Keratinocyte (primary cell): Measurements from ENCODE around the gene COL21A1. TPM values are rescaled to one million over a fixed set of nuclear protein-coding genes. Genes with fewer than 3 reads are reported as not detected.

ENCODE experiments used
- DNase-seq: peaks from one replicate; pipeline ENCODE4 v3.0.0-alpha.2; 2011; ENCODE audit warnings: low read depth, missing footprints, low spot score
- FAIRE-seq: peaks from 2 replicates; lab custom pipeline; 2011; peaks lifted over from hg19 to GRCh38; lab: Jason Lieb, UNC
- H2AFZ ChIP-seq: 2 replicates; pipeline ENCODE4 v1.6.0; 2012; ENCODE audit warnings: low read length, control low read depth, inconsistent platforms; ENCODE audit not compliant: control insufficient read depth
- H3K27ac ChIP-seq: 2 replicates; pipeline ENCODE4 v1.5.1; 2011; ENCODE audit warnings: low read length; ENCODE audit not compliant: control insufficient read depth, insufficient read depth
- H3K27me3 ChIP-seq: 3 replicates; pipeline ENCODE4 v1.6.0; 2011; ENCODE audit warnings: low read length; ENCODE audit not compliant: control insufficient read depth, insufficient read depth; ENCODE audit errors: extremely low read depth
- H3K36me3 ChIP-seq, 2 experiments: 2 replicates in 1 of 2; 3 replicates in 1 of 2; pipeline ENCODE4 v1.5.1; 2011; ENCODE audit warnings: low read length in 2 of 2, mild to moderate bottlenecking in 1 of 2; ENCODE audit not compliant: control insufficient read depth in 2 of 2, insufficient read depth in 2 of 2; ENCODE audit errors: extremely low read depth in 1 of 2
- H3K4me1 ChIP-seq: 3 replicates; pipeline ENCODE4 v1.5.1; 2011; ENCODE audit warnings: low read length; ENCODE audit not compliant: control insufficient read depth, insufficient read depth; ENCODE audit errors: extremely low read depth
- H3K4me2 ChIP-seq: 3 replicates; pipeline ENCODE4 v1.6.0; 2011; ENCODE audit warnings: low read depth, low read length; ENCODE audit not compliant: control insufficient read depth, insufficient read depth; ENCODE audit errors: extremely low read depth
- H3K4me3 ChIP-seq, 3 experiments: fragments of 200-600 bp in 1 of 3; sonication (generic) in 1 of 3; 2 replicates in 2 of 3; 3 replicates in 1 of 3; pipeline ENCODE4 v1.5.1; 2011 to 2016; ENCODE audit warnings: low read length in 3 of 3, mild to moderate bottlenecking in 3 of 3, control low read depth in 2 of 3, inconsistent platforms in 1 of 3, low read depth in 1 of 3, mixed read lengths in 1 of 3, mixed run types in 1 of 3, moderate library complexity in 1 of 3; ENCODE audit not compliant: control insufficient read depth in 2 of 3, insufficient read depth in 2 of 3; ENCODE audit errors: extremely low read depth in 1 of 3
- H3K79me2 ChIP-seq: 2 replicates; pipeline ENCODE4 v1.6.0; 2012; ENCODE audit warnings: low read length; ENCODE audit not compliant: control insufficient read depth, insufficient read depth
- H3K9ac ChIP-seq: 3 replicates; pipeline ENCODE4 v1.6.0; 2011; ENCODE audit warnings: low read length; ENCODE audit not compliant: control insufficient read depth, insufficient read depth; ENCODE audit errors: extremely low read depth
- H3K9me1 ChIP-seq: 3 replicates; pipeline ENCODE4 v1.6.0; 2011; ENCODE audit warnings: low read length; ENCODE audit not compliant: control insufficient read depth, insufficient read depth; ENCODE audit errors: extremely low read depth
- H3K9me3 ChIP-seq: 2 replicates; pipeline ENCODE4 v1.5.1; 2012; ENCODE audit warnings: low read depth, low read length; ENCODE audit not compliant: control insufficient read depth
- H4K20me1 ChIP-seq: 3 replicates; pipeline ENCODE4 v1.6.0; 2011; ENCODE audit warnings: low read length; ENCODE audit not compliant: control insufficient read depth, insufficient read depth; ENCODE audit errors: extremely low read depth
- CTCF ChIP-seq, 3 experiments: IDR thresholded peaks in 1 of 3; conservative IDR thresholded peaks in 1 of 3; optimal IDR thresholded peaks in 1 of 3; 2 replicates in 2 of 3; 3 replicates in 1 of 3; pipeline versions ENCODE3 to v1.5.1; 2011; ENCODE audit warnings: low read length in 3 of 3, mild to moderate bottlenecking in 3 of 3, moderate library complexity in 2 of 3, control low read depth in 1 of 3, inconsistent platforms in 1 of 3; ENCODE audit not compliant: insufficient read depth in 2 of 3; ENCODE audit errors: extremely low read depth in 1 of 3
- EZH2 ChIP-seq: IDR thresholded peaks from one replicate; pipeline ENCODE4 v1.6.1; 2012; ENCODE audit warnings: inconsistent platforms, mild to moderate bottlenecking, low read length, moderate library complexity
- dilution Hi-C: fragments of 300-500 bp; cut with MboI; formaldehyde crosslinking; loops from one replicate; pipeline ENCODE4 v1.7.0; 2020; ENCODE audit warnings: low sequenced_read_pairs; ENCODE audit not compliant: extremely low pct_ligation_motif_present
- polyA plus RNA-seq, 5 experiments: library from polyadenylated mRNA; depleted of rRNA in 3 of 5; stranded (reverse) in 3 of 5; stranded (forward) in 1 of 5; unstranded in 1 of 5; fragments of >200 nt; gene quantifications; 1 replicate in 1 of 5; 2 replicates in 3 of 5; 3 replicates in 1 of 5; pipeline versions ENCODE4 v1.2.1 to v1.2.3, GENCODE V29; 2011 to 2012; ENCODE audit warnings: missing spikeins in 2 of 5, low read depth in 1 of 5, low replicate concordance in 1 of 5

COL21A1 gene
- polyA plus RNA-seq, 1 donor (not counting 4 experiments of a cell fraction or from before 2014, with no cell fraction given), result 0.16 TPM

- dilution Hi-C loops, result no loop called here
- H3K4me3 ChIP-seq, result no peak overlapping the region
- TF ChIP-seq EZH2 (no peak), CTCF (optimal IDR thresholded peaks at IDR 0.05 in 1 of 3, IDR thresholded peaks at IDR 0.05 in 1 of 3, conservative IDR thresholded peaks at IDR 0.05 in 1 of 3; ENCODE audit: extremely low read depth in 1 of 3, insufficient read depth in 2 of 3, low read length in 3 of 3) (no peak)
Measured at GRCh38 chr6:56289721-56290120, 42.3 kb upstream of the COL21A1 start.

GRCh38 chr6:56288347-56288746, 41.0 kb upstream of the COL21A1 start:
- no peaks in the 10 kb centered on the region for H3K9me1 ChIP-seq
- no peak overlapping the region for H3K4me3 ChIP-seq
- no peaks in the 10 kb centered on the region for H3K27me3 ChIP-seq
- H4K20me1 ChIP-seq, result no peaks in the 10 kb centered on the region
- H3K9me3 ChIP-seq, result no peaks in the 10 kb centered on the region
- dilution Hi-C loops, result no loop called here
- H3K79me2 ChIP-seq, result no peaks in the 10 kb centered on the region
- DNase-seq, result no peak
- no peak for FAIRE-seq
- no peaks in the 10 kb centered on the region for H3K4me1 ChIP-seq
- H3K36me3 ChIP-seq, result no peaks in the 10 kb centered on the region
- H3K27ac ChIP-seq, result no peak overlapping the region
- H3K9ac ChIP-seq, result no peak overlapping the region
- no peak for TF ChIP-seq CTCF (optimal IDR thresholded peaks at IDR 0.05 in 1 of 3, IDR thresholded peaks at IDR 0.05 in 1 of 3, conservative IDR thresholded peaks at IDR 0.05 in 1 of 3; ENCODE audit: extremely low read depth in 1 of 3, insufficient read depth in 2 of 3, low read length in 3 of 3)
- TF ChIP-seq EZH2, result no peak
- no peak overlapping the region for H2AFZ ChIP-seq
- no peak overlapping the region for H3K4me2 ChIP-seq

More at GRCh38 chr6:56289721-56290120, 42.3 kb upstream of the COL21A1 start:
- DNase-seq (no peak), FAIRE-seq (no peak)
- no peaks in the 10 kb centered on the region for H3K4me1 ChIP-seq
- no peaks in the 10 kb centered on the region for H3K27me3 ChIP-seq
- H4K20me1 ChIP-seq, result no peaks in the 10 kb centered on the region
- no peak overlapping the region for H3K4me2 ChIP-seq
- H3K36me3 ChIP-seq, result no peaks in the 10 kb centered on the region
- H3K9ac ChIP-seq, result no peak overlapping the region
- no peak overlapping the region for H2AFZ ChIP-seq
- H3K9me1 ChIP-seq, result no peaks in the 10 kb centered on the region
- no peaks in the 10 kb centered on the region for H3K9me3 ChIP-seq
- H3K27ac ChIP-seq, result no peak overlapping the region
- H3K79me2 ChIP-seq, result no peaks in the 10 kb centered on the region
